GM12878 (cell line): ENCODE results near the gene TNKS1BP1. TPM values are rescaled to one million over a fixed set of nuclear protein-coding genes. Genes with fewer than 3 reads are reported as not detected.

ENCODE experiments used
- ASH2L ChIP-seq: fragments of 300-600, 200-600 bp; sonication (generic); IDR thresholded peaks from 2 replicates; pipeline ENCODE4 v1.6.1; 2017; ENCODE audit warnings: low read depth, mild to moderate bottlenecking, borderline replicate concordance
- BRCA1 ChIP-seq: IDR thresholded peaks from 2 replicates; pipeline ENCODE4 v1.6.1; 2011; ENCODE audit warnings: low read depth, low read length, improper control_type of control experiment
- CEBPB ChIP-seq, 2 experiments: fragments of 150-350 bp in 1 of 2; IDR thresholded peaks; 2 replicates each; pipeline ENCODE4 v1.6.1; 2012 to 2014; ENCODE audit warnings: low read depth in 2 of 2, low read length in 2 of 2, borderline replicate concordance in 1 of 2, inconsistent platforms in 1 of 2
- ESRRA ChIP-seq: IDR thresholded peaks from 2 replicates; pipeline ENCODE4 v1.6.1; 2012; ENCODE audit warnings: mild to moderate bottlenecking, low read length, improper control_type of control experiment
- HDAC2 ChIP-seq: fragments of 200-600 bp; sonication (generic); IDR thresholded peaks from 2 replicates; pipeline ENCODE4 v1.6.1; 2017
- IKZF2 ChIP-seq, 2 experiments: fragments of 450-650 bp; IDR thresholded peaks; 2 replicates each; pipeline ENCODE4 v1.6.1; 2017; ENCODE audit warnings: mild to moderate bottlenecking in 2 of 2, moderate library complexity in 2 of 2
- KDM1A ChIP-seq: fragments of 200-600 bp; sonication (generic); IDR thresholded peaks from 2 replicates; pipeline ENCODE4 v1.6.1; 2016; ENCODE audit warnings: borderline replicate concordance
- POLR2AphosphoS5 ChIP-seq: IDR thresholded peaks from 2 replicates; pipeline ENCODE4 v1.6.1; 2011; ENCODE audit warnings: mild to moderate bottlenecking, low read length, inconsistent platforms
- TCF7 ChIP-seq: IDR thresholded peaks from 2 replicates; pipeline ENCODE4 v1.6.1; 2014; ENCODE audit warnings: antibody characterized with exemption, borderline replicate concordance
- polyA plus RNA-seq, 11 experiments: library from polyadenylated mRNA; depleted of rRNA in 4 of 11; unstranded in 6 of 11; stranded (reverse) in 5 of 11; fragments of >200 nt; fragmentation: Nextera tagmentation in 4 of 11; fragmentation: Illumina TruSeq in 1 of 11; extraction: Ambion mirVana in 4 of 11; extraction: Trizol in 1 of 11; gene quantifications; 1 replicate in 1 of 11; 2 replicates in 10 of 11; pipeline versions ENCODE4 v1.2.1 to v1.2.3, GENCODE V29; 2011 to 2016; ENCODE audit warnings: inconsistent platforms in 2 of 11, missing spikeins in 2 of 11, low read depth in 1 of 11
- total RNA-seq, 4 experiments: library from RNA; depleted of rRNA in 3 of 4; stranded (reverse); fragments of >200 nt in 3 of 4; fragmentation: Illumina TruSeq in 1 of 4; extraction: Trizol in 1 of 4; gene quantifications; 2 replicates each; pipeline versions ENCODE4 v1.2.1 to v1.2.3, GENCODE V29; 2013 to 2021
- TF ChIP-seq, protein P1 (sequence below): fragments of 450-650 bp; IDR thresholded peaks from 2 replicates; pipeline ENCODE4 v1.6.1; 2017; ENCODE audit warnings: mild to moderate bottlenecking, moderate library complexity
- TF ChIP-seq, protein P2 (sequence below): fragments of 450-650 bp; IDR thresholded peaks from 2 replicates; pipeline ENCODE4 v1.6.1; 2017; ENCODE audit warnings: mild to moderate bottlenecking, moderate library complexity
- TF ChIP-seq, protein P3 (sequence below): IDR thresholded peaks from 2 replicates; pipeline ENCODE4 v1.6.1; 2012; ENCODE audit warnings: low read depth, low read length, improper control_type of control experiment
- TF ChIP-seq, protein P4 (sequence below): fragments of 450-650 bp; IDR thresholded peaks from 2 replicates; pipeline ENCODE4 v1.6.1; 2017; ENCODE audit warnings: antibody characterized with exemption, mild to moderate bottlenecking, moderate library complexity

The TNKS1BP1 gene
- total and polyA plus RNA-seq, 10 of the 15 experiments (the other 5 are each of a cell fraction or from before 2014, with no cell fraction given): 0.26 to 15.8 (median 4.3) TPM

DNA sequence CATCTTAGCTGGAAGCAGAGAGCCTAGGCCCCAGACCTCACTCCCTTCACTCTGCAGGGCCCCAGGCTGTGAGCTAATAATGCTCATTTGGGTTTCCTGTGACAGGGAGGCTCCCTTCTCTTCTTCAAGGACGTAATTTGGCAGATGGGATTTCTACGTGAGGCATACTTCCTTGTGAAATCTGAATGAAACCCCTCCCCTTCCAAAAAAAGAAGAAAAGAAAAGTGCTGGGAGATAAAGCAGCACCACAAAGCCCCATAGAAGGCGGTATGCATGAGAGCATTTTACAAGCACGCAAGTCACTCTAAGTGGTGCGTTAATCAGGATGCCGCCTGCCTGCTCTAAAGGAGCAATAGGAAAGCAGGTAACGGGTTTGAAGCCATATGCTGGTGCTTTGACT lies 19.1 kb upstream of the TNKS1BP1 start (continued):
- TF ChIP-seq, protein P1, sequence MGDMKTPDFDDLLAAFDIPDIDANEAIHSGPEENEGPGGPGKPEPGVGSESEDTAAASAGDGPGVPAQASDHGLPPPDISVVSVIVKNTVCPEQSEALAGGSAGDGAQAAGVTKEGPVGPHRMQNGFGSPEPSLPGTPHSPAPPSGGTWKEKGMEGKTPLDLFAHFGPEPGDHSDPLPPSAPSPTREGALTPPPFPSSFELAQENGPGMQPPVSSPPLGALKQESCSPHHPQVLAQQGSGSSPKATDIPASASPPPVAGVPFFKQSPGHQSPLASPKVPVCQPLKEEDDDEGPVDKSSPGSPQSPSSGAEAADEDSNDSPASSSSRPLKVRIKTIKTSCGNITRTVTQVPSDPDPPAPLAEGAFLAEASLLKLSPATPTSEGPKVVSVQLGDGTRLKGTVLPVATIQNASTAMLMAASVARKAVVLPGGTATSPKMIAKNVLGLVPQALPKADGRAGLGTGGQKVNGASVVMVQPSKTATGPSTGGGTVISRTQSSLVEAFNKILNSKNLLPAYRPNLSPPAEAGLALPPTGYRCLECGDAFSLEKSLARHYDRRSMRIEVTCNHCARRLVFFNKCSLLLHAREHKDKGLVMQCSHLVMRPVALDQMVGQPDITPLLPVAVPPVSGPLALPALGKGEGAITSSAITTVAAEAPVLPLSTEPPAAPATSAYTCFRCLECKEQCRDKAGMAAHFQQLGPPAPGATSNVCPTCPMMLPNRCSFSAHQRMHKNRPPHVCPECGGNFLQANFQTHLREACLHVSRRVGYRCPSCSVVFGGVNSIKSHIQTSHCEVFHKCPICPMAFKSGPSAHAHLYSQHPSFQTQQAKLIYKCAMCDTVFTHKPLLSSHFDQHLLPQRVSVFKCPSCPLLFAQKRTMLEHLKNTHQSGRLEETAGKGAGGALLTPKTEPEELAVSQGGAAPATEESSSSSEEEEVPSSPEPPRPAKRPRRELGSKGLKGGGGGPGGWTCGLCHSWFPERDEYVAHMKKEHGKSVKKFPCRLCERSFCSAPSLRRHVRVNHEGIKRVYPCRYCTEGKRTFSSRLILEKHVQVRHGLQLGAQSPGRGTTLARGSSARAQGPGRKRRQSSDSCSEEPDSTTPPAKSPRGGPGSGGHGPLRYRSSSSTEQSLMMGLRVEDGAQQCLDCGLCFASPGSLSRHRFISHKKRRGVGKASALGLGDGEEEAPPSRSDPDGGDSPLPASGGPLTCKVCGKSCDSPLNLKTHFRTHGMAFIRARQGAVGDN: no peak
- no peak for TF ChIP-seq BRCA1
- TF ChIP-seq, protein P2, sequence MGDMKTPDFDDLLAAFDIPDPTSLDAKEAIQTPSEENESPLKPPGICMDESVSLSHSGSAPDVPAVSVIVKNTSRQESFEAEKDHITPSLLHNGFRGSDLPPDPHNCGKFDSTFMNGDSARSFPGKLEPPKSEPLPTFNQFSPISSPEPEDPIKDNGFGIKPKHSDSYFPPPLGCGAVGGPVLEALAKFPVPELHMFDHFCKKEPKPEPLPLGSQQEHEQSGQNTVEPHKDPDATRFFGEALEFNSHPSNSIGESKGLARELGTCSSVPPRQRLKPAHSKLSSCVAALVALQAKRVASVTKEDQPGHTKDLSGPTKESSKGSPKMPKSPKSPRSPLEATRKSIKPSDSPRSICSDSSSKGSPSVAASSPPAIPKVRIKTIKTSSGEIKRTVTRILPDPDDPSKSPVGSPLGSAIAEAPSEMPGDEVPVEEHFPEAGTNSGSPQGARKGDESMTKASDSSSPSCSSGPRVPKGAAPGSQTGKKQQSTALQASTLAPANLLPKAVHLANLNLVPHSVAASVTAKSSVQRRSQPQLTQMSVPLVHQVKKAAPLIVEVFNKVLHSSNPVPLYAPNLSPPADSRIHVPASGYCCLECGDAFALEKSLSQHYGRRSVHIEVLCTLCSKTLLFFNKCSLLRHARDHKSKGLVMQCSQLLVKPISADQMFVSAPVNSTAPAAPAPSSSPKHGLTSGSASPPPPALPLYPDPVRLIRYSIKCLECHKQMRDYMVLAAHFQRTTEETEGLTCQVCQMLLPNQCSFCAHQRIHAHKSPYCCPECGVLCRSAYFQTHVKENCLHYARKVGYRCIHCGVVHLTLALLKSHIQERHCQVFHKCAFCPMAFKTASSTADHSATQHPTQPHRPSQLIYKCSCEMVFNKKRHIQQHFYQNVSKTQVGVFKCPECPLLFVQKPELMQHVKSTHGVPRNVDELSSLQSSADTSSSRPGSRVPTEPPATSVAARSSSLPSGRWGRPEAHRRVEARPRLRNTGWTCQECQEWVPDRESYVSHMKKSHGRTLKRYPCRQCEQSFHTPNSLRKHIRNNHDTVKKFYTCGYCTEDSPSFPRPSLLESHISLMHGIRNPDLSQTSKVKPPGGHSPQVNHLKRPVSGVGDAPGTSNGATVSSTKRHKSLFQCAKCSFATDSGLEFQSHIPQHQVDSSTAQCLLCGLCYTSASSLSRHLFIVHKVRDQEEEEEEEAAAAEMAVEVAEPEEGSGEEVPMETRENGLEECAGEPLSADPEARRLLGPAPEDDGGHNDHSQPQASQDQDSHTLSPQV: no peak
- TF ChIP-seq TCF7: no peak
- TF ChIP-seq ESRRA: no peak
- TF ChIP-seq POLR2AphosphoS5: no peak
- TF ChIP-seq HDAC2: no peak
- no peak for TF ChIP-seq ASH2L
- no peak for TF ChIP-seq KDM1A
- TF ChIP-seq IKZF2 (IDR thresholded peaks at IDR 0.05): no peak
- TF ChIP-seq, protein P3, sequence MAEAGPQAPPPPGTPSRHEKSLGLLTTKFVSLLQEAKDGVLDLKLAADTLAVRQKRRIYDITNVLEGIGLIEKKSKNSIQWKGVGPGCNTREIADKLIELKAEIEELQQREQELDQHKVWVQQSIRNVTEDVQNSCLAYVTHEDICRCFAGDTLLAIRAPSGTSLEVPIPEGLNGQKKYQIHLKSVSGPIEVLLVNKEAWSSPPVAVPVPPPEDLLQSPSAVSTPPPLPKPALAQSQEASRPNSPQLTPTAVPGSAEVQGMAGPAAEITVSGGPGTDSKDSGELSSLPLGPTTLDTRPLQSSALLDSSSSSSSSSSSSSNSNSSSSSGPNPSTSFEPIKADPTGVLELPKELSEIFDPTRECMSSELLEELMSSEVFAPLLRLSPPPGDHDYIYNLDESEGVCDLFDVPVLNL: no peak
- TF ChIP-seq CEBPB (IDR thresholded peaks at IDR 0.05; ENCODE audit: borderline replicate concordance in 1 of 2, low read depth in 2 of 2, low read length in 2 of 2): no peak
- TF ChIP-seq, protein P4, sequence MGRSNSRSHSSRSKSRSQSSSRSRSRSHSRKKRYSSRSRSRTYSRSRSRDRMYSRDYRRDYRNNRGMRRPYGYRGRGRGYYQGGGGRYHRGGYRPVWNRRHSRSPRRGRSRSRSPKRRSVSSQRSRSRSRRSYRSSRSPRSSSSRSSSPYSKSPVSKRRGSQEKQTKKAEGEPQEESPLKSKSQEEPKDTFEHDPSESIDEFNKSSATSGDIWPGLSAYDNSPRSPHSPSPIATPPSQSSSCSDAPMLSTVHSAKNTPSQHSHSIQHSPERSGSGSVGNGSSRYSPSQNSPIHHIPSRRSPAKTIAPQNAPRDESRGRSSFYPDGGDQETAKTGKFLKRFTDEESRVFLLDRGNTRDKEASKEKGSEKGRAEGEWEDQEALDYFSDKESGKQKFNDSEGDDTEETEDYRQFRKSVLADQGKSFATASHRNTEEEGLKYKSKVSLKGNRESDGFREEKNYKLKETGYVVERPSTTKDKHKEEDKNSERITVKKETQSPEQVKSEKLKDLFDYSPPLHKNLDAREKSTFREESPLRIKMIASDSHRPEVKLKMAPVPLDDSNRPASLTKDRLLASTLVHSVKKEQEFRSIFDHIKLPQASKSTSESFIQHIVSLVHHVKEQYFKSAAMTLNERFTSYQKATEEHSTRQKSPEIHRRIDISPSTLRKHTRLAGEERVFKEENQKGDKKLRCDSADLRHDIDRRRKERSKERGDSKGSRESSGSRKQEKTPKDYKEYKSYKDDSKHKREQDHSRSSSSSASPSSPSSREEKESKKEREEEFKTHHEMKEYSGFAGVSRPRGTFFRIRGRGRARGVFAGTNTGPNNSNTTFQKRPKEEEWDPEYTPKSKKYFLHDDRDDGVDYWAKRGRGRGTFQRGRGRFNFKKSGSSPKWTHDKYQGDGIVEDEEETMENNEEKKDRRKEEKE: no peak
